ENCODE data around the gene MCHR1.

DNA sequence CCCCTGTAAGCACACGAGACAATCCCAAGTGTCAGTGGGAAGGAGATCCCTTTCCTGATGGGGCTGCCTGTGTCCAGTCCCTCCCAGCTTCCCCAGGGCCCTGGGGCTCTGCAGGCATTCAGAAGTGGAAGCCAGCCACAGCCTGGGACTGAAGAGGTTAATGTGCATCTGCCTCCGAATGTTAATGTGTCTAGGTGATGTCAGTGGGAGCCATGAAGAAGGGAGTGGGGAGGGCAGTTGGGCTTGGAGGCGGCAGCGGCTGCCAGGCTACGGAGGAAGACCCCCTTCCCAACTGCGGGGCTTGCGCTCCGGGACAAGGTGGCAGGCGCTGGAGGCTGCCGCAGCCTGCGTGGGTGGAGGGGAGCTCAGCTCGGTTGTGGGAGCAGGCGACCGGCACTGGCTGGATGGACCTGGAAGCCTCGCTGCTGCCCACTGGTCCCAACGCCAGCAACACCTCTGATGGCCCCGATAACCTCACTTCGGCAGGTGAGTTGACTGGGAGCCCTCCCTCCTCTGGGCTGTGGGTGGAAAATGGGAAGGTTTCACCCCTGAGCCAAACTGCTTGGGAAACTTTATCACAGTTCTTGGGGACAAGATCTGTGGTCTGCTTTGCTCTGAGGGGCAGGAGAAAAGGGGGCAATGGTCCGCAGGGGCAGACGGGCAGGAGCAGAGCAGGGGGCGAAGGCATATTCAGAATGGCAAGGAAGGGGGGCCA lies at the start of gene MCHR1:
- no peak for TF ChIP-seq EZH2phosphoT487 (IDR thresholded peaks at IDR 0.05; ENCODE audit: borderline replicate concordance, low read length)
- TF ChIP-seq, protein P1, sequence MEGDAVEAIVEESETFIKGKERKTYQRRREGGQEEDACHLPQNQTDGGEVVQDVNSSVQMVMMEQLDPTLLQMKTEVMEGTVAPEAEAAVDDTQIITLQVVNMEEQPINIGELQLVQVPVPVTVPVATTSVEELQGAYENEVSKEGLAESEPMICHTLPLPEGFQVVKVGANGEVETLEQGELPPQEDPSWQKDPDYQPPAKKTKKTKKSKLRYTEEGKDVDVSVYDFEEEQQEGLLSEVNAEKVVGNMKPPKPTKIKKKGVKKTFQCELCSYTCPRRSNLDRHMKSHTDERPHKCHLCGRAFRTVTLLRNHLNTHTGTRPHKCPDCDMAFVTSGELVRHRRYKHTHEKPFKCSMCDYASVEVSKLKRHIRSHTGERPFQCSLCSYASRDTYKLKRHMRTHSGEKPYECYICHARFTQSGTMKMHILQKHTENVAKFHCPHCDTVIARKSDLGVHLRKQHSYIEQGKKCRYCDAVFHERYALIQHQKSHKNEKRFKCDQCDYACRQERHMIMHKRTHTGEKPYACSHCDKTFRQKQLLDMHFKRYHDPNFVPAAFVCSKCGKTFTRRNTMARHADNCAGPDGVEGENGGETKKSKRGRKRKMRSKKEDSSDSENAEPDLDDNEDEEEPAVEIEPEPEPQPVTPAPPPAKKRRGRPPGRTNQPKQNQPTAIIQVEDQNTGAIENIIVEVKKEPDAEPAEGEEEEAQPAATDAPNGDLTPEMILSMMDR (IDR thresholded peaks at IDR 0.05; ENCODE audit: low read depth, low read length, poor library complexity, severe bottlenecking), result no peak

Measured in DOHH2 (cell line).